Adrenal gland (tissue), 5 donors: ENCODE results near the gene MTCL3.

Source experiments
- CTCF ChIP-seq, 6 experiments: fragments of 450-650 bp in 4 of 6; fragments of 200-600 bp in 2 of 6; sonication (generic) in 1 of 6; IDR thresholded peaks; 1 replicate in 5 of 6; 2 replicates in 1 of 6; pipeline versions ENCODE4 v1.5.1 to v1.8.0; 2016 to 2021; ENCODE audit warnings: antibody characterized with exemption in 6 of 6, mild to moderate bottlenecking in 2 of 6, moderate library complexity in 1 of 6
- POLR2A ChIP-seq, 2 donors: fragments of 450-650 bp; IDR thresholded peaks; one replicate each; pipeline ENCODE4 v1.6.1; 2017; ENCODE audit warnings: antibody characterized with exemption in 2 of 2, mild to moderate bottlenecking in 2 of 2, moderate library complexity in 1 of 2
- donor health status: DM: no; HTN: no; CAD: no.

- TF ChIP-seq CTCF (IDR thresholded peaks at IDR 0.05) = peak in 3 of 6 experiments; percentile 6 to 27 (median 7)
- no peak for TF ChIP-seq POLR2A (IDR thresholded peaks at IDR 0.05)
Observed at GRCh38 chr6:127547215-127547614, 28.1 kb upstream of the MTCL3 start.
